H1 (cell line): ENCODE results near the gene GABRG2. TPM values are rescaled to one million over a fixed set of nuclear protein-coding genes. Genes with fewer than 3 reads are reported as not detected.

ENCODE experiments used
- CTCF ChIA-PET: fragments of 300-600 bp; sonication (Branson Sonifier 250); formaldehyde crosslinking; loops from one replicate; lab custom pipeline; 2021; ENCODE audit not compliant: partially characterized antibody; lab: Charles Lee
- POLR2A ChIA-PET: fragments of 300-600 bp; sonication (Branson Sonifier 250); formaldehyde crosslinking; loops from one replicate; lab custom pipeline; 2021; ENCODE audit warnings: inconsistent platforms; ENCODE audit not compliant: partially characterized antibody; lab: Charles Lee
- DNase-seq, 2 experiments: peaks; one replicate each; pipeline versions ENCODE4 v3.0.0 to v3.0.0-alpha.2; 2010 to 2022; ENCODE audit warnings: low spot score in 2 of 2, low read depth in 1 of 2, mixed read lengths in 1 of 2
- FAIRE-seq: peaks from 2 replicates; lab custom pipeline; 2011; peaks lifted over from hg19 to GRCh38; lab: Jason Lieb, UNC
- H2AFZ ChIP-seq: 2 replicates; pipeline ENCODE4 v1.8.1; 2012; ENCODE audit warnings: low read length, inconsistent platforms
- H2AK5ac ChIP-seq: 2 replicates; pipeline ENCODE4 v1.6.1; 2013; ENCODE audit warnings: low read depth, low read length
- H2BK120ac ChIP-seq: replicated peaks from 2 replicates; pipeline ENCODE3; 2013; ENCODE audit warnings: low read depth, low read length, inconsistent platforms
- H2BK12ac ChIP-seq: 2 replicates; pipeline ENCODE4 v1.6.1; 2013; ENCODE audit warnings: low read depth, low read length
- H2BK15ac ChIP-seq: 2 replicates; pipeline ENCODE4 v1.6.1; 2013; ENCODE audit warnings: low read length
- H2BK20ac ChIP-seq: 2 replicates; pipeline ENCODE4 v1.6.1; 2013; ENCODE audit warnings: low read length
- H2BK5ac ChIP-seq: 2 replicates; pipeline ENCODE4 v1.6.1; 2013; ENCODE audit warnings: low read depth, low read length
- H3K14ac ChIP-seq: 2 replicates; pipeline ENCODE4 v1.6.1; 2013; ENCODE audit warnings: inconsistent platforms; ENCODE audit not compliant: insufficient read length
- H3K18ac ChIP-seq: 2 replicates; pipeline ENCODE4 v1.6.1; 2013; ENCODE audit warnings: low read length; ENCODE audit errors: extremely low read depth
- H3K23ac ChIP-seq: 2 replicates; pipeline ENCODE4 v1.6.1; 2013; ENCODE audit warnings: inconsistent platforms; ENCODE audit not compliant: insufficient read length
- H3K23me2 ChIP-seq: 2 replicates; pipeline ENCODE4 v1.6.1; 2013; ENCODE audit warnings: low read depth, low read length
- H3K27ac ChIP-seq: 2 replicates; pipeline ENCODE4 v1.6.1; 2011; ENCODE audit warnings: low read depth, low read length, inconsistent platforms
- H3K27me3 ChIP-seq, 4 experiments: replicated peaks in 1 of 4; 1 replicate in 1 of 4; 2 replicates in 3 of 4; pipeline versions ENCODE4 v1.6.1 to v1.8.1; 2011 to 2013; ENCODE audit warnings: low read length in 3 of 4, mild to moderate bottlenecking in 3 of 4, inconsistent platforms in 2 of 4, mixed read lengths in 2 of 4, moderate library complexity in 1 of 4; ENCODE audit not compliant: control insufficient read depth in 3 of 4, insufficient read depth in 3 of 4; ENCODE audit errors: extremely low read depth in 1 of 4
- H3K36me3 ChIP-seq, 4 experiments: 2 replicates each; pipeline versions ENCODE4 v1.6.1 to v1.8.1; 2011 to 2013; ENCODE audit warnings: mild to moderate bottlenecking in 4 of 4, low read length in 3 of 4, moderate library complexity in 2 of 4, control low read depth in 1 of 4, inconsistent platforms in 1 of 4; ENCODE audit not compliant: insufficient read depth in 4 of 4, control insufficient read depth in 2 of 4
- H3K4ac ChIP-seq: replicated peaks from 2 replicates; pipeline ENCODE3; 2013; ENCODE audit warnings: low read length, low read depth, mixed read lengths, inconsistent platforms; ENCODE audit not compliant: insufficient read length
- H3K4me1 ChIP-seq, 4 experiments: replicated peaks in 1 of 4; 1 replicate in 1 of 4; 2 replicates in 3 of 4; pipeline versions ENCODE4 v1.6.1 to v1.8.1; 2011 to 2013; ENCODE audit warnings: low read length in 3 of 4, inconsistent platforms in 2 of 4, mixed read lengths in 1 of 4; ENCODE audit not compliant: insufficient read depth in 4 of 4, control insufficient read depth in 3 of 4
- H3K4me2 ChIP-seq, 2 experiments: 2 replicates each; pipeline versions ENCODE4 v1.6.1 to v1.8.1; 2011 to 2013; ENCODE audit warnings: low read depth in 2 of 2, low read length in 2 of 2, control low read depth in 1 of 2, inconsistent platforms in 1 of 2, mild to moderate bottlenecking in 1 of 2; ENCODE audit not compliant: insufficient read depth in 1 of 2
- H3K4me3 ChIP-seq, 4 experiments: fragments of 200-600, 300-600 bp in 1 of 4; sonication (generic), shearing (Covaris generic), sonication (Bioruptor Twin) in 1 of 4; 2 replicates each; pipeline versions ENCODE4 v1.5.1 to v1.8.1; 2011 to 2016; ENCODE audit warnings: low read length in 4 of 4, low read depth in 3 of 4, control low read depth in 2 of 4, inconsistent platforms in 2 of 4, mild to moderate bottlenecking in 2 of 4, mixed read lengths in 1 of 4, moderate library complexity in 1 of 4; ENCODE audit not compliant: insufficient read depth in 2 of 4; ENCODE audit errors: extremely low read depth in 1 of 4
- H3K56ac ChIP-seq: replicated peaks from 2 replicates; pipeline ENCODE3; 2013; ENCODE audit warnings: low read depth, mild to moderate bottlenecking, mixed read lengths, low read length, inconsistent platforms; ENCODE audit not compliant: insufficient read length
- H3K79me1 ChIP-seq: 2 replicates; pipeline ENCODE4 v1.6.1; 2013; ENCODE audit warnings: low read depth, low read length, control low read depth
- H3K79me2 ChIP-seq, 2 experiments: 2 replicates each; pipeline versions ENCODE4 v1.6.1 to v1.8.1; 2012 to 2013; ENCODE audit warnings: low read length in 2 of 2, mild to moderate bottlenecking in 2 of 2, inconsistent platforms in 1 of 2; ENCODE audit not compliant: insufficient read depth in 2 of 2, control insufficient read depth in 1 of 2
- H3K9ac ChIP-seq, 4 experiments: replicated peaks in 1 of 4; 1 replicate in 1 of 4; 2 replicates in 3 of 4; pipeline versions ENCODE4 v1.6.1 to v1.8.1; 2011 to 2013; ENCODE audit warnings: low read depth in 3 of 4, low read length in 3 of 4, control low read depth in 2 of 4, mild to moderate bottlenecking in 2 of 4, moderate library complexity in 2 of 4, inconsistent platforms in 1 of 4; ENCODE audit errors: extremely low read depth in 1 of 4
- H3K9me3 ChIP-seq, 2 experiments: 2 replicates each; pipeline versions ENCODE4 v1.6.1 to v1.8.1; 2012 to 2013; ENCODE audit warnings: mild to moderate bottlenecking in 2 of 2, moderate library complexity in 2 of 2, control low read depth in 1 of 2, inconsistent platforms in 1 of 2, low read depth in 1 of 2, low read length in 1 of 2, mixed read lengths in 1 of 2; ENCODE audit not compliant: insufficient read depth in 2 of 2
- H4K20me1 ChIP-seq, 2 experiments: replicated peaks in 1 of 2; 2 replicates each; pipeline versions ENCODE3 to v1.8.1; 2011 to 2013; ENCODE audit warnings: inconsistent platforms in 2 of 2, low read length in 2 of 2, mild to moderate bottlenecking in 1 of 2; ENCODE audit not compliant: insufficient read depth in 2 of 2, control insufficient read depth in 1 of 2
- H4K5ac ChIP-seq: 2 replicates; pipeline ENCODE4 v1.6.1; 2013; ENCODE audit warnings: low read length, low read depth, mixed read lengths, inconsistent platforms; ENCODE audit not compliant: insufficient read length
- H4K8ac ChIP-seq: 2 replicates; pipeline ENCODE4 v1.8.0; 2013; ENCODE audit warnings: mild to moderate bottlenecking, moderate library complexity, low read length, inconsistent platforms; ENCODE audit not compliant: insufficient read depth; ENCODE audit errors: extremely low read depth
- H4K91ac ChIP-seq: replicated peaks from 2 replicates; pipeline ENCODE3; 2013; ENCODE audit warnings: low read length, mixed read lengths, inconsistent platforms; ENCODE audit not compliant: insufficient read length
- CBX5 ChIP-seq: fragments of 300-800, 300-1000 bp; sonication (generic); IDR thresholded peaks from 2 replicates; pipeline ENCODE4 v1.7.1; 2016; ENCODE audit warnings: antibody characterized with exemption, low read length, low read depth
- CREB1 ChIP-seq: IDR thresholded peaks from 2 replicates; pipeline ENCODE4 v1.6.1; 2012; ENCODE audit warnings: inconsistent platforms
- CTCF ChIP-seq, 3 experiments: IDR thresholded peaks; 1 replicate in 2 of 3; 2 replicates in 1 of 3; pipeline versions ENCODE4 v1.5.1 to v1.6.1; 2011; ENCODE audit warnings: low read length in 3 of 3, mild to moderate bottlenecking in 3 of 3, inconsistent platforms in 2 of 3, low read depth in 1 of 3, moderate library complexity in 1 of 3; ENCODE audit not compliant: insufficient read depth in 1 of 3; ENCODE audit errors: control extremely low read depth in 1 of 3
- EGR1 ChIP-seq: IDR thresholded peaks from 2 replicates; pipeline ENCODE4 v1.6.1; 2011; ENCODE audit warnings: low read depth, low read length, borderline replicate concordance
- RBBP5 ChIP-seq: IDR thresholded peaks from 2 replicates; pipeline ENCODE4 v1.7.1; 2012; ENCODE audit warnings: low read depth, mild to moderate bottlenecking, inconsistent platforms, low read length, moderate library complexity, borderline replicate concordance
- RFX5 ChIP-seq: IDR thresholded peaks from 2 replicates; pipeline ENCODE4 v1.6.1; 2011; ENCODE audit warnings: low read depth, low read length, improper control_type of control experiment, borderline replicate concordance
- SP2 ChIP-seq: IDR thresholded peaks from 2 replicates; pipeline ENCODE4 v1.6.1; 2012; ENCODE audit warnings: mild to moderate bottlenecking, low read length, inconsistent platforms
- SRF ChIP-seq: IDR thresholded peaks from 2 replicates; pipeline ENCODE4 v1.6.1; 2011; ENCODE audit warnings: mild to moderate bottlenecking, low read depth, low read length, moderate library complexity
- polyA plus RNA-seq, 7 experiments: library from polyadenylated mRNA; depleted of rRNA in 3 of 7; stranded (reverse) in 5 of 7; unstranded in 2 of 7; fragments of >200 nt in 5 of 7; fragments of 200-250 nt in 2 of 7; gene quantifications; 1 replicate in 5 of 7; 2 replicates in 1 of 7; 4 replicates in 1 of 7; pipeline versions ENCODE4 v1.2.1 to v1.2.3, GENCODE V29; 2011 to 2013; ENCODE audit warnings: missing spikeins in 2 of 7, mixed read lengths in 2 of 7
- total RNA-seq: library from RNA; stranded (reverse); fragmentation: NEBNext Ultra II Directional; extraction: Animal tissue kit (Norgen Biotek cat#: 25700); gene quantifications from 2 replicates; pipeline ENCODE4 v1.2.1, GENCODE V29; 2021

GABRG2 gene
- total and polyA plus RNA-seq, 2 of the 8 experiments (the other 6 are each of a cell fraction or from before 2014, with no cell fraction given): 2.0 to 2.8 TPM

GRCh38 chr5:162128117-162128516, 60.5 kb downstream of the GABRG2 start (continued):
- TF ChIP-seq EGR1: 0 out of 2 replicates have a peak, but pooled peaks have one; percentile 40
- TF ChIP-seq, all 59 proteins: peak for 17

- no peak overlapping the region for H4K5ac ChIP-seq
- H3K27ac ChIP-seq: no peak overlapping the region
- H2BK12ac ChIP-seq: no peak overlapping the region
- no peaks in the 10 kb centered on the region for H3K36me3 ChIP-seq
- no peak overlapping the region for H3K4me2 ChIP-seq
- H3K14ac ChIP-seq: no peak overlapping the region
- no peak overlapping the region for H3K4me3 ChIP-seq
- no peak overlapping the region for H2AFZ ChIP-seq
- no peaks in the 10 kb centered on the region for H3K27me3 ChIP-seq
- H4K8ac ChIP-seq: no peak overlapping the region
- no peak overlapping the region for H3K56ac ChIP-seq
- no peak overlapping the region for H3K9ac ChIP-seq
- POLR2A ChIA-PET: interaction anchor here (0.6 kb wide), 1 partner anchor 67 kb away, joined by 3 read pairs; no protein-coding TSS in a partner anchor
- no peak overlapping the region for H2BK5ac ChIP-seq
- no peaks in the 10 kb centered on the region for H3K9me3 ChIP-seq
- H4K20me1 ChIP-seq: no peaks in the 10 kb centered on the region
- FAIRE-seq (no peak), DNase-seq (no peak)
- no peak for TF ChIP-seq RFX5
- TF ChIP-seq CTCF (IDR thresholded peaks at IDR 0.05; ENCODE audit: control extremely low read depth in 1 of 3, insufficient read depth in 1 of 3, low read depth in 1 of 3, low read length in 3 of 3): no peak
- no peak for TF ChIP-seq SP2
- TF ChIP-seq RBBP5: no peak
- no peak for TF ChIP-seq CREB1
- no peak for TF ChIP-seq SRF
- TF ChIP-seq CBX5: no peak
- H2BK20ac ChIP-seq: no peak overlapping the region
- H2BK120ac ChIP-seq: no peak overlapping the region
- no peak overlapping the region for H3K4ac ChIP-seq
- no peak overlapping the region for H4K91ac ChIP-seq
- peaks cover 0 to 12% (median 4%) of the 10 kb centered on the region in 4 experiments; a peak in 6 of 7 replicates for H3K4me1 ChIP-seq
- no peak overlapping the region for H3K23ac ChIP-seq
- CTCF ChIA-PET: interaction anchor here (0.6 kb wide), 1 partner anchor 1788 kb away, joined by 5 read pairs; no protein-coding TSS in a partner anchor
- no peak overlapping the region for H3K18ac ChIP-seq
- no peak overlapping the region for H2AK5ac ChIP-seq
- no peaks in the 10 kb centered on the region for H3K23me2 ChIP-seq
- no peak overlapping the region for H2BK15ac ChIP-seq
- H3K79me2 ChIP-seq: no peaks in the 10 kb centered on the region
- H3K79me1 ChIP-seq: no peaks in the 10 kb centered on the region
These were observed 64.8 kb downstream of the GABRG2 start for GRCh38 chr5:162132348-162132747.
